HL-60 (cell line): ENCODE data around the gene LONRF3.

ENCODE experiments used
- DNase-seq, 2 experiments: peaks; one replicate each; pipeline ENCODE4 v3.0.0-alpha.2; 2010 to 2020; ENCODE audit warnings: low read depth in 1 of 2, low spot score in 1 of 2
- H3K27ac ChIP-seq: fragments of 250-450 bp; sonication (Bioruptor Pico); replicated peaks from 2 replicates; pipeline ENCODE4 v1.5.1; 2020; ENCODE audit warnings: mild to moderate bottlenecking, moderate library complexity
- H3K27me3 ChIP-seq: fragments of 250-450 bp; sonication (Bioruptor Pico); 2 replicates; pipeline ENCODE4 v1.5.1; 2021; ENCODE audit warnings: mild to moderate bottlenecking, moderate library complexity; ENCODE audit not compliant: insufficient read depth, poor library complexity, severe bottlenecking
- H3K4me3 ChIP-seq: replicated peaks from 2 replicates; pipeline ENCODE4 v1.5.1; 2011; ENCODE audit warnings: mild to moderate bottlenecking, control low read depth, low read length; ENCODE audit not compliant: insufficient read depth
- GABPA ChIP-seq: IDR thresholded peaks from 2 replicates; pipeline ENCODE4 v1.6.1; 2012; ENCODE audit warnings: low read depth
- POLR2AphosphoS5 ChIP-seq: IDR thresholded peaks from 2 replicates; pipeline ENCODE4 v1.6.1; 2012; ENCODE audit warnings: low read depth
- SPI1 ChIP-seq: IDR thresholded peaks from 2 replicates; pipeline ENCODE4 v1.6.1; 2012; ENCODE audit warnings: low read depth, mild to moderate bottlenecking, borderline replicate concordance
- TF ChIP-seq, protein P1 (sequence below): IDR thresholded peaks from 2 replicates; pipeline ENCODE4 v1.6.1; 2012; ENCODE audit warnings: low read depth; ENCODE audit not compliant: insufficient replicate concordance
- TF ChIP-seq, protein P2 (sequence below): IDR thresholded peaks from one replicate; pipeline ENCODE4 v1.5.1; 2011; ENCODE audit warnings: low read length, control low read depth, inconsistent platforms; ENCODE audit not compliant: insufficient read depth

The LONRF3 gene

DNA sequence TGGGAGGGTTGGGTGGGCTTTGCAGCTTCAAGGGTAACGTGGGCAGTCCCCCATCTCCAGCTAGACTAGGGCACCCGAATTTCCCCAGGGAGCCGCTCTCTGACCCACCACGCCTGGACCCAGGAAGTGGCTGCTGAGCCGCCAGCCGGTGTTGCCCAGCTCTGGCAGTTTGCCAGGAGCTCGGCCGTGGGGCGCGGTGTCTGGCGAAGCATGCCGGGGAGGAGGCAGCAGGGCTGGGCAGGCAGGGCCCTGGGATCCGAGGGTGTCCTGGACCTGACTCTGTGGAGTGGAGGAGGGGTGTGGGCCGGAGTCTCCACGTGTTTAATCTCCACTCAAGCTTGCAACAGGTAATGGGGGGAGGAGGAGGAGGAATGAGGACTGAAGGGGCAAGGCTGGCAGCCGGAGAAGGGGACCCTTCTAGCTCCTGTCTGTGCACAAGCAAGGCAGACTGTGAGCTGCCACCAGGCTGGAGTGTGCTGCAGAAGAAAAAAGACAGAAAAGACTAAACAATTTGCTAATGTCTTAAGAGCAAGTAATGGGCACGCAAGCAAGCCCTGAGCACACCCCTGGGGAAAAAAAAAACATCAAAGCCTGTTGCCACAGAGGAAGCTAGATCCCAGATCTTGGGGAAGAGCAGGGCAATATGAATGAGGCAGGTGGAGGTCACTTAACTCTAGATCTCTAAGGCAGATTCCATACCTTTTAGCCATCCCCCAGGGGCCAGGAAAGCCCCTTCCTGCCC, 2.4 kb downstream of the LONRF3 start:
- H3K27me3 ChIP-seq, result peaks cover 7% of the 10 kb centered on the region
- peak in 1 of 2 experiments; percentile 43 for DNase-seq
- H3K4me3 ChIP-seq, result peak overlapping the region; percentile 61
- TF ChIP-seq, protein P1, sequence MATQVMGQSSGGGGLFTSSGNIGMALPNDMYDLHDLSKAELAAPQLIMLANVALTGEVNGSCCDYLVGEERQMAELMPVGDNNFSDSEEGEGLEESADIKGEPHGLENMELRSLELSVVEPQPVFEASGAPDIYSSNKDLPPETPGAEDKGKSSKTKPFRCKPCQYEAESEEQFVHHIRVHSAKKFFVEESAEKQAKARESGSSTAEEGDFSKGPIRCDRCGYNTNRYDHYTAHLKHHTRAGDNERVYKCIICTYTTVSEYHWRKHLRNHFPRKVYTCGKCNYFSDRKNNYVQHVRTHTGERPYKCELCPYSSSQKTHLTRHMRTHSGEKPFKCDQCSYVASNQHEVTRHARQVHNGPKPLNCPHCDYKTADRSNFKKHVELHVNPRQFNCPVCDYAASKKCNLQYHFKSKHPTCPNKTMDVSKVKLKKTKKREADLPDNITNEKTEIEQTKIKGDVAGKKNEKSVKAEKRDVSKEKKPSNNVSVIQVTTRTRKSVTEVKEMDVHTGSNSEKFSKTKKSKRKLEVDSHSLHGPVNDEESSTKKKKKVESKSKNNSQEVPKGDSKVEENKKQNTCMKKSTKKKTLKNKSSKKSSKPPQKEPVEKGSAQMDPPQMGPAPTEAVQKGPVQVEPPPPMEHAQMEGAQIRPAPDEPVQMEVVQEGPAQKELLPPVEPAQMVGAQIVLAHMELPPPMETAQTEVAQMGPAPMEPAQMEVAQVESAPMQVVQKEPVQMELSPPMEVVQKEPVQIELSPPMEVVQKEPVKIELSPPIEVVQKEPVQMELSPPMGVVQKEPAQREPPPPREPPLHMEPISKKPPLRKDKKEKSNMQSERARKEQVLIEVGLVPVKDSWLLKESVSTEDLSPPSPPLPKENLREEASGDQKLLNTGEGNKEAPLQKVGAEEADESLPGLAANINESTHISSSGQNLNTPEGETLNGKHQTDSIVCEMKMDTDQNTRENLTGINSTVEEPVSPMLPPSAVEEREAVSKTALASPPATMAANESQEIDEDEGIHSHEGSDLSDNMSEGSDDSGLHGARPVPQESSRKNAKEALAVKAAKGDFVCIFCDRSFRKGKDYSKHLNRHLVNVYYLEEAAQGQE, result no peak
- TF ChIP-seq POLR2AphosphoS5 (no peak; the same call in 1 of the 2 replicates), SPI1 (no peak)
- peak overlapping the region; percentile 87 for H3K27ac ChIP-seq

DNA sequence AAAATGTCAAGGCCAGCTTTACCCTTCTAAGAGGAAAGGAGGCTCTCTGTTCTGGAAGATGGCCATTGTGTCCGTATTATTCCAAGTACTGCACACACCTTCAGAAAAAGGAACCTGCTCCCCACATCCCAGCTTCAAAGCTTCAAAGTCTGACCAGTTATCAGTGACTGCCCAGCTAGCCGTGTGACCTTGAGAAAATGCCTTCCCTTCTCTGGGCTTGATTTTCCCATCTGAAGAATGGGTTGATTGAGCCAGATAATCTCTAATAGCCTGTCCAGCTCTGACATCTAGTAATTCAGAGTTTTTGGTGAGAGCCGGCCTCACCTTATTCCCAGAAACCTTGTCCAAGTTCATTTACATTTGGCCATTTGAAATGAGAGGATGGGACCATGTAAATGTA, 3.0 kb downstream of the LONRF3 start:
- TF ChIP-seq, protein P1, result no peak
- TF ChIP-seq SPI1 (no peak), POLR2AphosphoS5 (no peak), GABPA (no peak)
- TF ChIP-seq, protein P2, sequence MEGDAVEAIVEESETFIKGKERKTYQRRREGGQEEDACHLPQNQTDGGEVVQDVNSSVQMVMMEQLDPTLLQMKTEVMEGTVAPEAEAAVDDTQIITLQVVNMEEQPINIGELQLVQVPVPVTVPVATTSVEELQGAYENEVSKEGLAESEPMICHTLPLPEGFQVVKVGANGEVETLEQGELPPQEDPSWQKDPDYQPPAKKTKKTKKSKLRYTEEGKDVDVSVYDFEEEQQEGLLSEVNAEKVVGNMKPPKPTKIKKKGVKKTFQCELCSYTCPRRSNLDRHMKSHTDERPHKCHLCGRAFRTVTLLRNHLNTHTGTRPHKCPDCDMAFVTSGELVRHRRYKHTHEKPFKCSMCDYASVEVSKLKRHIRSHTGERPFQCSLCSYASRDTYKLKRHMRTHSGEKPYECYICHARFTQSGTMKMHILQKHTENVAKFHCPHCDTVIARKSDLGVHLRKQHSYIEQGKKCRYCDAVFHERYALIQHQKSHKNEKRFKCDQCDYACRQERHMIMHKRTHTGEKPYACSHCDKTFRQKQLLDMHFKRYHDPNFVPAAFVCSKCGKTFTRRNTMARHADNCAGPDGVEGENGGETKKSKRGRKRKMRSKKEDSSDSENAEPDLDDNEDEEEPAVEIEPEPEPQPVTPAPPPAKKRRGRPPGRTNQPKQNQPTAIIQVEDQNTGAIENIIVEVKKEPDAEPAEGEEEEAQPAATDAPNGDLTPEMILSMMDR, result no peak
- no peak overlapping the region for H3K27ac ChIP-seq
- peaks cover 7% of the 10 kb centered on the region for H3K27me3 ChIP-seq
- no peak for DNase-seq
- peak overlapping the region; percentile 61 for H3K4me3 ChIP-seq

DNA sequence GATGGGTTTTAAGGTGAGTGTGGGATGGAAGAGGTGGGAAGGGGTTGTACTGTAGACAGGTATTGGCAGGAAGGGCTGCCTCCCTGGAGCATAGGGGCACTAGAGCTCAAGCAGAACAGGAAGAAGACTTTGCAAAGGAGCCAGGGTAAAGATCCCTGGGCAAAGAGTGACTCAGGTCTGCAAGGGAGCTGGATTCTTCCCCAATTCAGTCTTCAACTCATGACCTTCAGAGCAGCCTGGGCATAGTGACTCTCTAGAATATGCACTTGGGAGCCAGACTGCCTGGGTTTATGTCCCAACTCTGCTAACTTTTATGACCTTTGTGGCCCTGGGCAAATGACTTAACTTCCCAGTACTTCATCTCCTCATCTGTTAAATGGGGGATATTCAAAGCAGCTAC, 4.0 kb downstream of the LONRF3 start:
- H3K4me3 ChIP-seq, result no peak overlapping the region
- no peak overlapping the region for H3K27ac ChIP-seq
- peak in 1 of 2 experiments; percentile 4 for DNase-seq
- TF ChIP-seq SPI1, result no peak
- TF ChIP-seq, protein P1, result no peak
- TF ChIP-seq POLR2AphosphoS5, result no peak
- TF ChIP-seq, protein P2, result no peak
- TF ChIP-seq GABPA, result no peak
- H3K27me3 ChIP-seq, result peaks cover 2% of the 10 kb centered on the region
